AG04450 (cell line): Measurements from ENCODE around the gene APLP2. TPM values are rescaled to one million over a fixed set of nuclear protein-coding genes. Genes with fewer than 3 reads are reported as not detected.

Source experiments
- CTCF ChIA-PET: fragments of 300-600, 350-600 bp; formaldehyde crosslinking; extraction: SDS; loops from one replicate; lab custom pipeline; 2022; ENCODE audit warnings: antibody characterized with exemption, inconsistent platforms; lab: Charles Lee
- POLR2A ChIA-PET: fragments of 350-600 bp; formaldehyde crosslinking; extraction: SDS; loops from one replicate; lab custom pipeline; 2021; ENCODE audit warnings: antibody characterized with exemption, inconsistent platforms; lab: Yijun Ruan, JAX
- DNase-seq: peaks from one replicate; pipeline ENCODE4 v3.0.0-alpha.2; 2011; ENCODE audit warnings: low read depth, low spot score
- H3K27ac ChIP-seq: one replicate; pipeline ENCODE4 v1.5.1; 2012; ENCODE audit warnings: low read depth, low read length, control low read depth
- H3K27me3 ChIP-seq: one replicate; pipeline ENCODE4 v1.6.0; 2012; ENCODE audit warnings: low read length; ENCODE audit not compliant: control insufficient read depth, insufficient read depth
- H3K4me3 ChIP-seq: 2 replicates; pipeline ENCODE4 v1.5.1; 2011; ENCODE audit warnings: mild to moderate bottlenecking, low read depth, low read length, control low read depth
- H3K9me3 ChIP-seq: 2 replicates; pipeline ENCODE4 v1.5.1; 2012; ENCODE audit warnings: low read length; ENCODE audit not compliant: control insufficient read depth, insufficient read depth
- polyA plus RNA-seq: library from polyadenylated mRNA; depleted of rRNA; stranded (reverse); fragments of >200 nt; gene quantifications from 2 replicates; pipeline ENCODE4 v1.2.3, GENCODE V29; 2011
- TF ChIP-seq, protein P1 (sequence below): IDR thresholded peaks from 2 replicates; pipeline ENCODE4 v1.5.1; 2011; ENCODE audit warnings: low read depth, low read length, control low read depth, inconsistent platforms

APLP2 gene
- polyA plus RNA-seq, 1 experiment, result 273 TPM

DNA sequence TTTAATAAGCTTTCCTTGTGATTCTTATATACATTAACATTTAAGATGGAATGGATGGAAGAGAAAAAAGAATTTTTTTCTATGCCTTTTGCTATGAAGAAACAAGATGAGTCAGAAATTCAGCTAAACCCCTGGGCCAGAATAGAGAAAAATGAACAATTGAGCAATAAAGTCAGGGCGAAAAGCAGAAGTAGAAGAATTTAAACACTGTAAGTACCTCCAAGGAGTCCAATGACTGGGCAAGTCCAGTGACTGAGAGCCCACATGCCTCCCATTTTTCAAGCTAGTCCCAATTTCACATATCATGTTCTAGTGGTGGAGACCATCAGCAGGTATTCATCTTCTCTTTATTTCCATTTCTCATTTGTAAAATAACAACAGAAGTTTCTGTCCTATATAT is 18.6 kb upstream of the APLP2 start:
- ChIA-PET POLR2A (interaction anchor here (0.8 to 1.6 kb wide), 3 partner anchors 19 to 48 kb away, joined by 3 to 6 read pairs (median 4); partner anchors contain the start of gene APLP2), CTCF (interaction anchor here (1.0 kb wide), 1 partner anchor 81 kb away, joined by 4 read pairs; no protein-coding TSS in a partner anchor)
- Histone ChIP-seq H3K27me3 (peaks cover 4% of the 10 kb centered on the region), H3K9me3 (peaks cover 2% of the 10 kb centered on the region; the same call in 1 of the 2 replicates), H3K4me3 (no peak overlapping the region), H3K27ac (no peak overlapping the region)
- TF ChIP-seq, protein P1, sequence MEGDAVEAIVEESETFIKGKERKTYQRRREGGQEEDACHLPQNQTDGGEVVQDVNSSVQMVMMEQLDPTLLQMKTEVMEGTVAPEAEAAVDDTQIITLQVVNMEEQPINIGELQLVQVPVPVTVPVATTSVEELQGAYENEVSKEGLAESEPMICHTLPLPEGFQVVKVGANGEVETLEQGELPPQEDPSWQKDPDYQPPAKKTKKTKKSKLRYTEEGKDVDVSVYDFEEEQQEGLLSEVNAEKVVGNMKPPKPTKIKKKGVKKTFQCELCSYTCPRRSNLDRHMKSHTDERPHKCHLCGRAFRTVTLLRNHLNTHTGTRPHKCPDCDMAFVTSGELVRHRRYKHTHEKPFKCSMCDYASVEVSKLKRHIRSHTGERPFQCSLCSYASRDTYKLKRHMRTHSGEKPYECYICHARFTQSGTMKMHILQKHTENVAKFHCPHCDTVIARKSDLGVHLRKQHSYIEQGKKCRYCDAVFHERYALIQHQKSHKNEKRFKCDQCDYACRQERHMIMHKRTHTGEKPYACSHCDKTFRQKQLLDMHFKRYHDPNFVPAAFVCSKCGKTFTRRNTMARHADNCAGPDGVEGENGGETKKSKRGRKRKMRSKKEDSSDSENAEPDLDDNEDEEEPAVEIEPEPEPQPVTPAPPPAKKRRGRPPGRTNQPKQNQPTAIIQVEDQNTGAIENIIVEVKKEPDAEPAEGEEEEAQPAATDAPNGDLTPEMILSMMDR, result no peak
- DNase-seq, result no peak

DNA sequence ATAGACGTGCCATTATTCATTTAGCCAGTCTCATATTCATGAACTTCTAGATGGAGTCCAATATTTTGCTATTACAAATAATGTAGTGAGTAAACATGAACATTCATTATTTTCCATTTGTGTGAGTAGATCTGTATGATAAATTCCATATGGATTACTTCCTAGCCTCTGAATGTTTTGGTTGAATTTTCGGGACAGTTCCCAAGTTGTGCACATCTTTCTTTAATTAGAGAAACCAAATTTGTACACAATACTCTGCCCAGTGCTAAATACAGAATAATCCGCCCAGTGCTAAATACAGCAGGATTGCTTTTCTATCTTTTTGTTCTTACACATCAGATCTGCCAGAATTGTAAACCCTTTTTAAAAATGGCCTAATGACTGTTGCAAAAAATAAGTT is 17.1 kb upstream of the APLP2 start:
- peaks cover 10% of the 10 kb centered on the region for H3K27me3 ChIP-seq
- DNase-seq, result no peak
- ChIA-PET CTCF (no interaction called here), POLR2A (no interaction called here)
- H3K4me3 ChIP-seq, result no peak overlapping the region
- no peak overlapping the region for H3K27ac ChIP-seq
- TF ChIP-seq, protein P1, result no peak
- peaks cover 2% of the 10 kb centered on the region; the same call in 1 of the 2 replicates for H3K9me3 ChIP-seq

DNA sequence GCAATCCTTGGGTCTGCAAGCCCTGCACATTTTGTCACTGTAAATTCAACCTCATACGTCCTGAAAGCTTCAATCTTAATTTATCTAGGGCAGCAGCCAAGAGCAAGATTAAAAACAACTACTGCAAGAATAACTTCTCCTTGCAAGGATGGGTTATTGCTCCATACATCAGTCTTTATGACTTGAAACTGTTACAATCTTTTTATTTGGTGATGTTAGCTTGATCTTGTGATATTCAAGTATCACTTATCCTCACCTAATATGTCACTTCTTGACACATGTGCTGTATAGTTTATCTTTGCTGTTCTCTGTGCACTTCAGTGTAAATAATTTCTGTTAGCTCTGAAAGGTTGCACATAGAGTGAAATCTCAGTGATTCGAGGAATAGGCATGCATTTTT is 14.7 kb upstream of the APLP2 start:
- H3K27me3 ChIP-seq, result peaks cover 19% of the 10 kb centered on the region
- CTCF ChIA-PET, result interaction anchor here (0.6 kb wide), 1 partner anchor 193 kb away, joined by 3 read pairs; no protein-coding TSS in a partner anchor
- H3K4me3 ChIP-seq, result no peak overlapping the region
- TF ChIP-seq, protein P1, result no peak
- peaks cover 2% of the 10 kb centered on the region; the same call in 1 of the 2 replicates for H3K9me3 ChIP-seq
- POLR2A ChIA-PET, result no interaction called here
- DNase-seq, result no peak
- no peak overlapping the region for H3K27ac ChIP-seq

DNA sequence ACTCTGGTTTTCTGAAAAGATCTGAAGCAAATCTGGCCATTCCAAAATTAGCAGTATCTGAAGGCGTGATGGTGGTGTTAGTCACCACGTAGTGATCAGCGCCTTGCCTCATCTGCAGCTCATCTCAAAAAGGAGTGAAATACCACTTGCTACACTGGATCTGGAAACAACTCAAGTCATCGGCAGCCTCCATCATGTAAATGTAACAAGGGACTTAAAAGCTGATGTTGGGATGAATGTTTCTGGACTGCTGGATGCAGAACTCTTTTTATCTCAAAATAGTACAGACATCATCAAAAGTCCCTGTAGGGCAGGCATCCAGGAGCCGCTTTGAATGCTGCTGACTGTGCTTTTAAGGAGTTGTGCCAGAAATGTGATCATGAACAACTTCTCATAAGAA is 14.1 kb upstream of the APLP2 start:
- Histone ChIP-seq H3K9me3 (peaks cover 2% of the 10 kb centered on the region; the same call in 1 of the 2 replicates), H3K27me3 (peaks cover 23% of the 10 kb centered on the region), H3K4me3 (no peak overlapping the region), H3K27ac (no peak overlapping the region)
- DNase-seq, result no peak
- CTCF ChIA-PET, result no interaction called here
- TF ChIP-seq, protein P1, result no peak
- POLR2A ChIA-PET, result no interaction called here

DNA sequence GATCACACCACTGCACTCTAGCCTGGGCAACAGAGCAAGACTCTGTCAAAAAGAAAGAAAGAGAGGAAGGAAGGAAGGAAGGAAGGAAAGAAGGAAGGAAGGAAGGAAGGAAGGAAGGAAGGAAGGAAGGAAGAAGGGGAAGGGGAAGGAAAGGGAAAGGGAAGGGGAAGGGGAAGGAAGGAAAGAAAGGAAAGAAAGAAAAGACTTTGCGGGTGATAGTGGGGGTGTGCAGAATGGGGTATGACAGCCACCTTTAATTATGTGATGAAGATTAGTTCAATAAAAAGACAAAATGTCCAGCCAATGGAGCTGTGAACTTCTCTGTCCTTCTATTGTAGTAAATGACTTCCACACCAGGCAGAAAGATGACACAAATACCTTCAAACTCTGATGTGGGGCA is 8.7 kb upstream of the APLP2 start:
- ChIA-PET CTCF (no interaction called here), POLR2A (no interaction called here)
- no peak overlapping the region for H3K27ac ChIP-seq
- H3K27me3 ChIP-seq, result peaks cover 40% of the 10 kb centered on the region
- DNase-seq, result no peak
- no peaks in the 10 kb centered on the region for H3K9me3 ChIP-seq
- H3K4me3 ChIP-seq, result no peak overlapping the region
- TF ChIP-seq, protein P1, result no peak
